Peyer's patch (tissue), 4 donors: ENCODE results near the gene METTL26.

ENCODE experiments used
- CTCF ChIP-seq, 6 experiments: fragments of 450-650 bp in 4 of 6; fragments of 200-600 bp in 2 of 6; sonication (generic) in 1 of 6; IDR thresholded peaks; one replicate each; pipeline ENCODE4 v1.5.1; 2017 to 2019; ENCODE audit warnings: antibody characterized with exemption in 6 of 6, mild to moderate bottlenecking in 3 of 6, moderate library complexity in 1 of 6
- POLR2A ChIP-seq, 2 donors: fragments of 450-650 bp; IDR thresholded peaks; one replicate each; pipeline ENCODE4 v1.5.1; 2017; ENCODE audit warnings: antibody characterized with exemption in 2 of 2, mild to moderate bottlenecking in 2 of 2, moderate library complexity in 2 of 2

GRCh38 chr16:662597-662996, 26.5 kb upstream of the METTL26 start:
- no peak for TF ChIP-seq CTCF (IDR thresholded peaks at IDR 0.05)
- no peak for TF ChIP-seq POLR2A (IDR thresholded peaks at IDR 0.05)
